Testis (tissue), 3 donors: ENCODE results near the gene TM4SF1. TPM values are rescaled to one million over a fixed set of nuclear protein-coding genes. Genes with fewer than 3 reads are reported as not detected.

Experiments used
- DNase-seq: peaks from one replicate; pipeline ENCODE4 v3.0.0-alpha.2; 2019
- H3K27ac ChIP-seq, 2 donors: fragments of 200-600 bp; sonication (generic); one replicate each; pipeline ENCODE4 v1.5.1; 2019
- H3K27me3 ChIP-seq: fragments of 200-600 bp; sonication (generic); one replicate; pipeline ENCODE4 v1.5.1; 2019
- H3K36me3 ChIP-seq: fragments of 200-600 bp; sonication (generic); one replicate; pipeline ENCODE4 v1.5.1; 2017; ENCODE audit warnings: low read depth; ENCODE audit errors: missing control alignments
- H3K4me1 ChIP-seq: fragments of 200-600 bp; sonication (generic); one replicate; pipeline ENCODE4 v1.5.1; 2019
- H3K4me3 ChIP-seq, 2 donors: fragments of 200-600 bp; sonication (generic); one replicate each; pipeline ENCODE4 v1.5.1; 2017 to 2019
- H3K9me3 ChIP-seq: fragments of 200-600 bp; sonication (generic); one replicate; pipeline ENCODE4 v1.5.1; 2017
- CTCF ChIP-seq, 3 experiments: fragments of 450-650 bp in 2 of 3; fragments of 200-600 bp in 1 of 3; sonication (generic) in 1 of 3; IDR thresholded peaks; one replicate each; pipeline ENCODE4 v1.5.1; 2016 to 2019; ENCODE audit warnings: antibody characterized with exemption in 3 of 3, mild to moderate bottlenecking in 2 of 3, moderate library complexity in 1 of 3
- POLR2A ChIP-seq: fragments of 450-650 bp; IDR thresholded peaks from one replicate; pipeline ENCODE4 v1.6.1; 2017; ENCODE audit warnings: antibody characterized with exemption, mild to moderate bottlenecking, moderate library complexity
- WGBS, 2 donors: methylation state at CpG; one replicate each; pipeline ENCODE4 v1.1.5; 2018; 5-methylcytosine and 5-hydroxymethylcytosine counted together
- intact Hi-C: fragments of 100-400 bp; cut with DNase I; formaldehyde crosslinking; loops from one replicate; pipeline ENCODE4 v1.15.1; 2023; ENCODE audit warnings: low total_unique reads
- polyA plus RNA-seq: library from polyadenylated mRNA; stranded (reverse); fragments of 350-450 nt; fragmentation: Illumina TruSeq; extraction: RNeasy Lipid Tissue Mini Kit (QIAGEN cat#74804); gene quantifications from one replicate; pipeline ENCODE4 v1.2.3, GENCODE V29; 2014; ENCODE audit warnings: low read depth, low replicate concordance; ENCODE audit not compliant: insufficient read depth
- total RNA-seq, 2 donors: library from RNA; depleted of rRNA; stranded (reverse); fragments of >200 nt; gene quantifications; one replicate each; pipeline ENCODE4 v1.2.3, GENCODE V29; 2016

Gene TM4SF1
- total and polyA plus RNA-seq, 3 donors from 2014 or later = 16.2 to 62.7 (median 24.9) TPM

DNA sequence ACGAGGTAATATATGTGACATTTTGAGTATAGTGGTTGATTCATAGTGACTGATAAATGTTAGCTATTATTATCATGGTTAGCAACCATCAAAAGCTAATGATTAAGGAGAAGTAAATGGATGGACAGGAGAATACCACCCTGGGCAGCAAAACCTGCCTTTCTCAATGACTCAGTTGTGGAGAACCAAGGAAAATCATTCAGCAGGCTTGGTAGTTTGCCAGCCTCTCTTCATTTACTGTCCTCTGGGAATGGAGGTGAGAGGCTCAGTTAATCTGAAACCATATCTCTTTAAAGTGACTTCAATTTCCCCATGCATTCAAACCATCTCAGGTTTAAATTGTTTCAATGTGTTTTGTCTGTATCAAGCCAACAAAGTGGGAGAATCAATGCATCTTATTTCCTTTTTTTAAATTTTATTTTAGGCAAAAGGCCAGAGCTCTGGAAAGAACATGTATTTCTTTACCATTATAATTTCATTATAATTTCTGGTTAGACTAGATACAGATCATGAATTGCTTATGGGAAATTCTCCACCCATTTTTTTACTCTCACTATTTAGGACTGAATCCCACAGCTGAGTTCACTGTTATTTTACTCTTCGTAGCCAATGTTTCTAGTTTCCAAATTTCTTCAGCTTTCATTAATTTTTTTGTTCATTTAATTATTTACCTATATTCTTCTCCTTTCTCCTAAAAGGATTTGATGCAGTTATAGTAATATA lies 46.7 kb downstream of the TM4SF1 start:
- H3K27me3 ChIP-seq = no peaks in the 10 kb centered on the region
- H3K36me3 ChIP-seq = no peaks in the 10 kb centered on the region
- H3K27ac ChIP-seq = no peak overlapping the region
- WGBS, 2 donors = 83 to 86% methylated on average over 2 of the region's 2 CpGs
- H3K4me3 ChIP-seq = no peak overlapping the region
- H3K9me3 ChIP-seq = no peaks in the 10 kb centered on the region
- no peak for DNase-seq
- peaks cover 9% of the 10 kb centered on the region for H3K4me1 ChIP-seq
- TF ChIP-seq POLR2A (no peak), CTCF (IDR thresholded peaks at IDR 0.05) (no peak)
- intact Hi-C loops = no loop called here

GRCh38 chr3:149327156-149327555 lies 50.3 kb downstream of the TM4SF1 start:
- no peak overlapping the region for H3K27ac ChIP-seq
- WGBS, 2 donors = 79 to 95% methylated on average over 2 of the region's 2 CpGs
- H3K9me3 ChIP-seq = no peaks in the 10 kb centered on the region
- no peaks in the 10 kb centered on the region for H3K27me3 ChIP-seq
- no peaks in the 10 kb centered on the region for H3K4me1 ChIP-seq
- TF ChIP-seq POLR2A = no peak
- no peak for TF ChIP-seq CTCF (IDR thresholded peaks at IDR 0.05)
- no peaks in the 10 kb centered on the region for H3K36me3 ChIP-seq
- no peak for DNase-seq
- intact Hi-C loops = no loop called here
- no peak overlapping the region for H3K4me3 ChIP-seq

GRCh38 chr3:149325581-149325980 lies 51.9 kb downstream of the TM4SF1 start:
- Histone ChIP-seq H3K9me3 (no peaks in the 10 kb centered on the region), H3K4me3 (no peak overlapping the region), H3K27me3 (no peaks in the 10 kb centered on the region), H3K36me3 (no peaks in the 10 kb centered on the region), H3K4me1 (no peaks in the 10 kb centered on the region), H3K27ac (no peak overlapping the region)
- intact Hi-C loops = no loop called here
- DNase-seq = no peak
- no peak for TF ChIP-seq POLR2A
- TF ChIP-seq CTCF (IDR thresholded peaks at IDR 0.05) = no peak

DNA sequence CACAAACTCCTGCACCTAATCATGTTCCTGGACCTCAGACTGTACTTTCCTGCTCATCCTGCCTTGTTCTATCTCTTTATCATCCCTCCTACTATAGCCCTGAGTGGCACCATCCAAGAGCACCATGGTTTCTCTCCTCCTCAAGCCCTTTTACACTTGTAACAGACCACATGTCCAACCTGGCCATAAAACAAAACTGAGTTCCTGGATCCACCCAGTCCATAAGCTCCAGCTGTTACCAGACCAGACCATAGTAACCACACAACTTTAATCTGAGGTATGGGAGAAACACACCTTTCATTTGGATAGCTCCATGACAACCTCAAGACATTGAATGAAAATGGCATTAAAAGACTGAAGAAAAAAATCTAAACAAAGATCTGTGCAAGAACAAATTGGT lies 53.1 kb downstream of the TM4SF1 start:
- Histone ChIP-seq H3K9me3 (no peaks in the 10 kb centered on the region), H3K27ac (no peak overlapping the region), H3K4me1 (no peaks in the 10 kb centered on the region), H3K27me3 (no peaks in the 10 kb centered on the region), H3K4me3 (no peak overlapping the region), H3K36me3 (no peaks in the 10 kb centered on the region)
- DNase-seq = no peak
- no peak for TF ChIP-seq POLR2A
- TF ChIP-seq CTCF (IDR thresholded peaks at IDR 0.05) = no peak
- intact Hi-C loops = no loop called here

GRCh38 chr3:149321640-149322039 lies 55.8 kb downstream of the TM4SF1 start:
- DNase-seq = no peak
- TF ChIP-seq POLR2A (no peak), CTCF (IDR thresholded peaks at IDR 0.05) (no peak)
- 69 to 86% methylated on average over 2 of the region's 2 CpGs for WGBS, 2 donors

More at GRCh38 chr3:149321640-149322039, 55.8 kb downstream of the TM4SF1 start:
- Histone ChIP-seq H3K4me3 (no peak overlapping the region), H3K27ac (no peak overlapping the region), H3K27me3 (no peaks in the 10 kb centered on the region), H3K9me3 (no peaks in the 10 kb centered on the region), H3K36me3 (no peaks in the 10 kb centered on the region), H3K4me1 (no peaks in the 10 kb centered on the region)
- intact Hi-C loops = no loop called here
